Activated T-helper 1 cell treated with Interleukin-2 at 50 U/mL for 16 hours (primary cell): ENCODE measurements around the gene LRPPRC.

Experiments used
- DNase-seq: peaks from one replicate; pipeline ENCODE4 v3.0.0-alpha.2; 2020; ENCODE audit warnings: low read depth

The LRPPRC gene

GRCh38 chr2:43906448-43907109, 89.2 kb downstream of the LRPPRC start:
- DNase-seq, result no peak

DNA sequence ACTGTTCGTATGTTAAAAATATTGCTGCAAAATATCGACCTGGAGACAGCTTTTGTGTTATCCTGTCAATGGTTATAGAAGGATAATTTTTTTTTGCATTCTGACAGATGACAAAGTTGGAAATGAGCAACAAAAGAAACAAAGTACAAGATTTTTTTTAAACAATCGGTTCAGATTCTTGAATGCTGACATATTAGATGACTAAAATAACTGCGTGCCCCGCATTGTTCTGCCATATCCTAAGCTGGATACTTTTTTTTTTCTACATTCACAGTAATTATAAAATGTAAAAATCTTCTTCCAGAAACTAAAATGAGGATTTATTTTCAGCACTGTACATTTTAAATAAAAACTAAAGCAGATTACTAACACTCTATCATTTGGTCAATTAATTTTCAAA, 89.9 kb downstream of the LRPPRC start:
- no peak for DNase-seq

- no peak for DNase-seq
These were observed 90.4 kb downstream of the LRPPRC start for GRCh38 chr2:43905371-43905803.

DNA sequence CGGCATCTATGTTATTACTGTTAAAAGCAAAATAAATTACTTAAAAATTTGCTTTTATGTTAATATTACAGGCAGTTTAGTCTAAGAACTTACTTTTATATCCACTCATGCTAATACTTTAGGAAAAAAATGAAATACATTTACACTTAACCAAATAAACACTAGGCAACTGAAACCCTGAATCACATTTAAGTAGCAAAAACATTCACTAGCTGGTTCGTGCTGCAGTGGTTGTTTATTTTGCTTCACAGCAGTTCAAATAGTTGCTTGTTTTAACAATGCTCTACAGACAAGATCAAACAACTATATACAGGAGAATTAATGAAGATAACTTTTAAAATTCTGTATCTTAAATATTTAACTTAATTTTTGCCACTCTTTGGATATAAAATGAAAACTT, 96.2 kb downstream of the LRPPRC start:
- DNase-seq, result no peak

DNA sequence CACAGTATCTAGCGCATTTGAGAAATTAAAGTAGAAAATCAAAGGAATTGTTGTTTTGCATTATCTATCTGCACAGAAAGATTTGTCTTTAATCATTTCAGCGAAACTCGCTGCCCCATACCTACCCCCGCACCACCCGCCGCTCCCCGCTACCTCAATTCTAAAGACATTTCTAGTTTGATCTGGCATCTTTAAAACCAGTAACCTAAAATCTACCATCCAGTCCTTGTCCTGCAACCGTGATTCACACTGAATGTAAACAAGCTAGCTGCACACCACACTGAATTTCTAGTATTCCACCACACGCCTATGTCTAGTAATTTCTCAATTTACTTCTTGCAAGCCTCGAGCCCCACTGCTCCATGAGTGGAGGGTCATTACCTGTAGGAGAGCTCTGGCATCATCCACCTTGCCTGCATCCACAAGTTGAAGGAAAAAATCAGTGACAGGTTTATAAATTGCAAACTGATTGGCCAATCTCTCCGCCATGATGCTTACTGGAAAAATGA, 96.9 kb downstream of the LRPPRC start:
- DNase-seq, result no peak

- no peak for DNase-seq
These were observed 97.5 kb downstream of the LRPPRC start for GRCh38 chr2:43898134-43898837.

GRCh38 chr2:43897492-43897891, 98.3 kb downstream of the LRPPRC start:
- DNase-seq, result no peak

DNA sequence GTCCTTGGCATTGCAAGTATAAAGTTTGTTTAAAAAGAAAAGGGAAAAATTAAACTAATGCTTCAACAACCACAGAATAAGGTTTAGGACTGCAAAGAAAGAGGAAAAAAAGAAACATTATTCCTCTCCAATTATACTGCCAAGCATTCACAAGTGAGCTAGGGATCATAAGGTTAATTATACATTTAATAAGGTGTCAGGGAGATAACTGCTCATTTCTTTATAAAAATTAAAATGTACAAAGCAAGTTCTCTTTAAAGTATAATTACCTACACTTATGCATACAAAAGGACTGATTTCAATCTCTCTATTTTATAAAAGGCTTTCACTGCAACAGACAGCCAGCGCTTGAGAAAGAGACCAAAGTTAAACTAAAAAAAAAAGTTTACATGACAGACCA, 98.9 kb downstream of the LRPPRC start:
- DNase-seq, result no peak

DNA sequence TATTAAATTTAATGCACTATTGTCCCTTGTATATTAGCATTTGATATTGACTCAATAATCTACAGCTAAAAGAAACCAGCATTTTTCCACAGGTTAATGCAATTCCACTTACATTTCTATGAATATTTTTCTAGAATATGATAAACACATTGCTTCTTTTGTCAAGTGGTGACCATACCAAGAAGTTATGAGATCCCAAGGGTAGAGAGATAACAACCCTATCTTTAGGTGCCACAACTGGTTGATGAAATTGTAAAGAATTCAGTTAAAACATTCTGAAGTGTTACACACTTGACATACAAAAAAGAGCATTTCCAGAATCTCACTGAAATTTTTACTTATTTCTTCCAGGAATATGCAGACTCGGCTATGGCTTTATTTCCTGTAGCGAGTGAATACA, 101.0 kb downstream of the LRPPRC start:
- DNase-seq, result no peak

GRCh38 chr2:43890855-43891254, 104.9 kb downstream of the LRPPRC start:
- DNase-seq, result no peak

GRCh38 chr2:43889416-43889815, 106.4 kb downstream of the LRPPRC start:
- no peak for DNase-seq

DNA sequence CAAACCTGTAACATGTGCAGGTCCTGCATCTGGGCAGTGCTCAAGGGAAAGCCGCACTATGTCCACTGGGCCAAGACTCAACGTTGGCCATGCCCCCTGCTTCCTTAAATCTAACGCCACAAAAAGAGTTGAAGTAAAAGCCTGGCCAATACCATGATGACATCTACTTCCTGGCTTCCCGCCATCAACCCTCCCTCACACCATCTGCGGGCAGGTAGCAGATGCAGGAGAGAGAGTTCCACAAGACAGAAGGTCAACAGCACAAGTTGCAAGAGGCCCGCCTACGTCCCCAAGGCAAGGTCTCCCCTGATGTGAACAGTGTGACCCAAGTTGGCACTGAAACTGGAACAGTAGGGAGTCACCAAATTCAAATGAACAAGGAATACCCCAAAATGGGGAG, 108.6 kb downstream of the LRPPRC start:
- no peak for DNase-seq

DNA sequence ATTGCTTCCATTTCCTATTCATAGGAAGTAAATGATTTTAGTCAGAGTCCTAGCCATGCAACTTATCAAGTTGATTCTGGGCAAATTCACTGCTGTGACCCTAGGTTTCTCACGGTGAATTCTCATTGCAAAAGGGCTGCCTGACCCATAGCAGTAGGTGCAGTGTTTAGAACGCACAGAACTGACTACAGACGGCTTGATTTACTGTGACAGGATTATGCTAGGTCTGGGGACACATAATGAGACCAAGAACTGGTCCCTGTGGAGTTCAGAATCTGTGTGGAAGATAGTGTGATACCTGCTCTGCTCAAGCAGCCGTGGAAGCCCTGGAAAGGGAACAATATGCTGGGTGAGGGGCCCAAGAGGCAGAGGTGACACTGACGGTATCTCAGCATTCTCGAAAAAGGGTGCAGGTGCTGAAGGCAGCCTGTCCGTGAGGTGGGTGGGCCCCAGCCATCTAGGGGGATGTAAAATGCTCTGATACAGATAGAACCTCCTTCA, 110.6 kb downstream of the LRPPRC start:
- no peak for DNase-seq

- no peak for DNase-seq
These were observed 111.1 kb downstream of the LRPPRC start for GRCh38 chr2:43884689-43885088.

DNA sequence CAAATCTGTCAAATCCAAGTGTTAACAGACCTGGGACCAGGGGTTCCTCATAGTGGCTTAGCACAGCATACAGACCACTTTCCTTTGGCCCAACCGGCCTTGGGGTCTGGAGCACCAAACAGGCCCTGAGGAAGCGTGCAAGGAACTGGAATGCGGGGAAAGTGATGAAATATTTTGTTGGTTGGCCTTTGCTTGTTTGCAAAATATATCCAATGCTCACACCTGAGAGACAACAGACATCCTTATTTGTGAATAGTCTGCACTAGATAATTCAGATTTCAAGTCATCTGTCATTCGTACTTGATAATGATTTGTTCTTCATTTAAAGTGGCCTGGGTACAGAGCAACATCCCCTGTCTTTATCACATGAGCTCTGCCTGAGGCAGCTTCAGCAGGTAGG, 113.5 kb downstream of the LRPPRC start:
- no peak for DNase-seq

DNA sequence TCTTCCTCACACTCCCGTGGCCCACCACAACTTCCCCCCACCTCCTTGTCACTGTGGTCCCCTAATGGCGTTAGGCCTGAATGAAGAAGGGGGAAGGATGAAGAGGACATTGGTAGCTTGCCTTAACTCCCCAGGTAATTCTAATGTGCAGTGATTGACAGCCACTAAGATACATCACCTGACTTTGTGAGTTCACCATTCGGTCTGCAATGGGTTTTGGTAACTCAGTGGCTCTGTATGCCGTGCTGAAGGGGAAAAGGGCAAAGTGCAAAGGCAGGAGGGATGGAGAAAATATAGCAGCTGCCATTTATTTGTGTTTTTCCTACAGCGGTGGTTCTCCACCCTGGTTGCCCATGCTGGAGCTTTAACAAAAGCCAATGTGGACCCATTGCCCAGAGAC, 114.8 kb downstream of the LRPPRC start:
- DNase-seq, result no peak

DNA sequence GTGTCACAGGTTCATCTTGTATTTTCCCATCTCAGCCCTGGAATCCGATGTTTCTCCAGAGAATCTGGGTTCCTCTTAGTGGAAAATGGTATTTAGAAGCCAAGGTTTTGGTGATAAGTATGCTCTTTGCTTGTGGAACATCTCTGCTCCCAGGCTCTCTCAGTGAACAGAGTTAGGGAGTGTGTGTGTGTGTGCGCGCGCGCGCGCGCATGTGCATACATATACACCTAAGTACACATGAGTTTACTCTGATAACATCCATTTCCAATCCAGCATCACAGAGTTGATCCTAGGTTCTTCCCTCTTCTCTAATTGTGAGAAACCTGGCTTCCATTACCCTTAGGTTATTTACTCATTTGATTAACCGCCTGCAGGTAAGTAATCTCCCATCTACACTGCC, 115.3 kb downstream of the LRPPRC start:
- DNase-seq, result no peak

- no peak for DNase-seq
These were observed 116.5 kb downstream of the LRPPRC start for GRCh38 chr2:43879261-43879660.

GRCh38 chr2:43877782-43878464, 117.9 kb downstream of the LRPPRC start:
- peak; percentile 24 for DNase-seq

DNA sequence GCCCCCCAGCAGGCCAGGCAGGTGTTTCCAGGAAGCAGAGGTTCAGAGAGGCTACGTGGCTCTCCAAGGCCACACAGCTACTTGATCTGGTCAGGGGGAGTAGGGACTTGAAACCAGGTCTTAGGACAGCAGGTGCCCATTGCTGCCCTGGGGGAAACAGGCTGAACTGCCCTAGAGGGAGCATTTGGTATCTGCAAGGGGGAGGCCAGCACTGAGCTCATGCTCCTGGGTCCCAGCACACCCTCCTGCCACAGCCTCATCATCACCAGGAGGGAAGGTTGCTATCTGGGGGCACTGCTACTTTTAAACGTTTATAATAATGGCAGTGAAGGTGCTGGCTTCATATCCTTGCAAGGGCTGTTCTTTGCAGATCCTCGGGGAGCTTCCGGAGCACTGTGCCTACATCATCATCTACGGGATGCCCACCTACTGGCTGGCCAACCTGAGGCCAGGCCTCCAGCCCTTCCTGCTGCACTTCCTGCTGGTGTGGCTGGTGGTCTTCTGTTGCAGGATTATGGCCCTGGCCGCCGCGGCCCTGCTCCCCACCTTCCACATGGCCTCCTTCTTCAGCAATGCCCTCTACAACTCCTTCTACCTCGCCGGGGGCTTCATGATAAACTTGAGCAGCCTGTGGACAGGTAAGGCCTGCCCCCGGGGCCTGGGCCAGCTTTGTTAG, 120.9 kb downstream of the LRPPRC start:
- DNase-seq, result no peak

- DNase-seq, result no peak
These were observed 123.6 kb downstream of the LRPPRC start for GRCh38 chr2:43872151-43872550.

DNA sequence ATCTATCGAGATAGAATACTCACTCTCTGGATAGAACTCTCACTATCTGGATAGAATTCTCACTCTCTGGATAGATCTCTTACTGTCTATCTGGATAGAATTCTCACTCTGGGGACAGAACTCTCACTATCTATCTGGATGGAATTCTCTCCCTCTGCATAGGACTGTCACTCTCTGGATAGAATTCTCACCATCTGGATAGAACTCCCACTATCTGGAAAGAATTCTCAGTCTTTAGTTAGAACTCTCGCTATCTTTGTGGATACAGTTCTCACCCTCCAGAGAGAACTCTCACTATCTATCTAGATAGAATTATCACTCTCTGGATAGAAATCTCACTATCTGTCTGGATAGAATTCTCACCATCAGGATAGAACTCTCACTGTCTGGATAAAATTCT, 140.5 kb downstream of the LRPPRC start:
- no peak for DNase-seq
